HG03378 (cell line): Measurements from ENCODE around the gene IMPDH2.
"Not testable (repeated sequence)": the region's sequence is repeated elsewhere in the genome, so short reads cannot be mapped to it uniquely, and the experiment has no call there.

Experiments
- ATAC-seq: cut with Tn5 transposase; IDR thresholded peaks from one replicate; pipeline ENCODE4 v1.9.1; 2021; ENCODE audit warnings: mild to moderate bottlenecking, moderate library complexity; ENCODE audit not compliant: unreplicated experiment

The IMPDH2 gene

DNA sequence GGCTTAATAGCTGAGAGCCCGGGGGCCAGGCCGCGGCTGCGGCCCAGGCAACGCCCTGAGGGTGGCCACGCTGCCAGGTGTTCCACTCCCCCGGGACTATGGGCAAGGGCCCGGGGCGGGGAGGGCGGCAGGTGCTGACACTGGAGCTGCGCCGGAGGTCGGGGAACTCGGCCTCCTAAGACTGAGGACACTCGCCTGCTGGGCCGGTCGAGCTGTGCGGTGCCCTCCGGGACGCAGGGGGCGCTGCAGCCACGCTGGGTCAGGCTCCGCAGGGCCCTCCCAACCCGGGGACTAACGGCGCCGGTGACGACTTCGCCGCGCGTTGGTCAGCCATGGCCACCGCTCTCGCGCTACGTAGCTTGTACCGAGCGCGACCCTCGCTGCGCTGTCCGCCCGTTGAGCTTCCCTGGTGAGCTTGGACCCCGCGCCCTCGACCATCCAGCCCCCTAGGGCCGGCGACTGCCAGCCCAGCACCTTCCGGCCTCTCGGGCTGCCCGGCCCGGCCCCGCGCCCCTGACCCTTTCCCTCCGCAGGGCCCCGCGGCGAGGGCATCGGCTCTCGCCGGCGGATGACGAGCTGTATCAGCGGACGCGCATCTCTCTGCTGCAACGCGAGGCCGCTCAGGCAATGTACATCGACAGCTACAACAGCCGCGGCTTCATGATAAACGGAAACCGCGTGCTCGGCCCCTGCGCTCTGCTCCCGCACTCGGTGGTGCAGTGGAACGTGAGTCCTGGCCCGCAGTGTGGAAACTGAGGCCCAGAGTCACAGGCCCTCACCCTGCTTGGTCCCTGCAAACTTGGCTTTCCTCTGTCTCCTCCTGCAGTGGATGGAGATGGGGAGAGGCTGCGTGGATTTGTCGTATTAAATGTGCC is 7.1 kb downstream of the IMPDH2 start, which contains the start of gene NDUFAF3:
Gene NDUFAF3, plus strand, starts transcription at position 309 of the 875 bp plus-strand sequence. Its CDS starts 24 bp downstream, at position 333.
- peak; percentile 45 for ATAC-seq

DNA sequence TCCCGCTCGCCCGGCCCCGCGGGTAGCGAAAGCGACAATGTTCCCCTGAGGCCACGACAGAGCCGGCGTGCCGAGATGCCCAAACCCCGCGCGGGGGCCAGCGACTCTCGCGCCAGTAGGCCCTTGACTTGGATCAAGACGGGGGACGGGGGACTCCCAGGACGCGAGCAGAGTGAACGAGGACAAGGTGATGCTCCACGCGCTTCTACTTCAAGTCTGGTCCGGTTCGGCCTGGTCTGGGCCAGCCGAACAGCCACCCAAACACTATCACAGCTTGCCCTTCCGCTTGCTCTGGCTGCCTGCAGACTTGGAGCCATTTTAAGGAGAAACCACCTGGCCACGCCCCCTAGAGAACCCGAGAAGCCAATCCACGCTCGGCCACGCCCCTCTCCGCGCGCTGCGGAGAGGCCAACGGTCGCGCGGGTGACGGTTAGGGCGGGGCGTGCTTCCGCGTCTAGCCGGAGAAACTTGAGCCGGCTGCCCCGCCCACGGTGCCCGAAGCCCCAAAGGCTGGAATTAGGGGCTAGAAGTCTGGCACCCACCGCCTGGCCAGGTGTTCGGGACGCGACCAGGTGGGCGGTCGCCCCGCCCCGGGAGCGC is 7.9 kb downstream of the IMPDH2 start:
- ATAC-seq, result peak; percentile 39

DNA sequence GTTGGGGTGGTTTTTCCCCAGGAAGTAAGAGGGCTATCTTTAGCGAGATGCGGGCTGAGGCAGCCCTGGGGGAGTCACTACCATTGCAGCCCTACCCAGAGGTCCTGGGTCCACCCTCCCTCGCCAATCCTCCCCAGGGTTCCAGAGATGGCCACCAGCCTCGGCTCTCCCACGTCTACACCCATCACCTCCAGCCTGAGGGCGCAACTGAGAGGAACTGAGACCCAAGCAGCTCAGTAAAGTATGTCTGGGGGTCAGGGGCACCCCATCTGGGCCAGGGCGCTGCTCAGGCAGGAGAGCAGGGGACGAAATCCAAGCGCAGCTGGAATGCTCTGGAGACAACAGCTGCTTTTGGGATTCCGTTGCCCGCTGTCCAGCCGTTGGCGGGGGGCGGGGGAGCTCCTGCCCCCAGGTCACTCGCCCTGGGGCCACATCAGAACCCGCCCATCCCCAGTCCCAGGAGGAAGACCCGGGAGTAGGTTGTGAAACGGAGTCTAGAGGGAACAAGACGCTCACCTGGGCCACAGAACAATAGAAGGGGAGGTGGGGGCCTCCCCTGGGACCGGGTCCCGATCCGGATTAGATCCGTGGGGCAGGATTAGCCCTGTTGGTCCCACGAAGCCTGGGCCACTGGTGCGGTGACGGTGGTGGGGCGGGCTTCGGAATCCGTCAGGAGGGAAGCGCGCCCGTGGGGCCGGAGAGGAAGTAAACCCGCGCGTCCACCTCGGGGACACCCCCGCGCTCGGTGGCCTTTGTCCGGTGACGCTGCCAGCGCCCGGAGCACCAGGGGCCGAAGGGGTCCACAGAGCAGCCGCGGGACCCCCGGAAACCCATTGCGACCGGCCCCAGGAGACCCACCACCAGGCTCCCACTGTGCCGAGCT is 8.6 kb downstream of the IMPDH2 start:
- no peak for ATAC-seq

DNA sequence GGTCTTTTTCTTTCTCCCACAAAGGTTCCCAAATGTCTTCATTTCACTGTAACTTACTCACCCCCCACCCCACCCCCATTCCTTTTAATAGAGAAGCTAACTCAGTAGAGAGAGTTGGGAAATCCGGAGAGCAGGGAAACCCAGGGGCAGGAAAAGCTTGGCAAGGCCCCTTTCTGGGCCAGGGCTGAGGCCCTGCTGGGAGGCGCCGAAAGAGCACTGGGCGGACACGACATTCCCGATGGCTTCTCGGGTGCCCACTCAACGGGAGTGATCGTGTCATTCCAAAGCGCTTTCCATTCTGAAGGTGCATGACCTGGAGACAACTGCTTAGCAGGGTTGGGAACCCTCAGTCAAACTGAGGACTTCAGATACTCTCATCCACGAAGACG is 9.3 kb downstream of the IMPDH2 start:
- ATAC-seq, result no peak

DNA sequence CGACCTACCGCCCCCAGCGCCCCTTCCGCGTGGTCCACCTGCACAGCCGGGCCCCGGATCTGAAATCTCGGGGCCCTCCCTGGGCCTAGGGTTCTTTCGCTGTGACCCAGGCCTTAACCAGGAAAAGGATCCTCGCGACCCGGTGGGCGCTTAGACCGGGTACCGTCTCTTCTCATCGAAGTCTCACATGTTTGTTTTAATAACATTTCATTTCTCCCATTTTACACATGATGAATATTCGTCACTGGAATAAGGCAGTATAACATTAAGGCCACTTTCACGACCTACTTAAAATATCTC is 10.5 kb downstream of the IMPDH2 start:
- no peak for ATAC-seq

DNA sequence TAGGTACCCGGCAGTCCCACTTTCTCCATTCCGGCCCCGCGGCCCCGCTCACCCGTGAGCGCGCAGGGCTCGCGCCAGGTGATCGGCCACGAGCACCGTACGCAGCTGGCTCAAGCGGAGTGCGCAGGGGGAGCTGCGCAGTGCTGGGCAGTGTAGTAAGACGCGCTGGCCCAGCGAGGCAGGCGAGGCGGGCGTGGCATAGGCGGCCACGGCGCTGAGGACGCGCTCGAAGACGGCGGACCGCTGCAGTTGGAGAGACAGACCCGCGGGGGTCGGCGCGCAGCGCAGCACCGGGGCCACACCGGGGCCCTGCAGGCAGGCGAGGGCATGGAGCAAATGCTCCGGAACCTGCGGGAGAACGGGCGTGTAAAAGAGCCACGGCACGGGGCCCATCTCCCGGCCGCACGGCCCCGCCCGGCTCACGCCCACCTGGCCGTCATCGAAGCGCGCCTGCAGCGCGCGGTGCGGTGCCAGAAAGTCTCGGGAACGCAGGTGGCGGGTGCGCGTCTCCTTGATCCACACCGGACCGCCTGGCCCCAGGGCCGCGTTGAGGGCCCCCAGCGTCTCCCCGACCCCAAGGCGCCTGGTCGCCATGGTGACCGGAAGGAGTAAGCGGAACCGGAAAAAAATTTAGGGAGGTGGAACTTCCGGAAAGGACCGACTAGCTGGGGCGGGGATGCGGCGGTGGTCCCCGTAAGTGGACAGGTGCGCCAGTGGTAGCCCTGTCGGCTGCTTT is 11.1 kb downstream of the IMPDH2 start, which contains the start of gene DALRD3:
Gene DALRD3, minus strand, starts transcription at position 610 of the 736 bp plus-strand sequence. Its CDS starts 16 bp downstream, at position 594.
- no peak for ATAC-seq

DNA sequence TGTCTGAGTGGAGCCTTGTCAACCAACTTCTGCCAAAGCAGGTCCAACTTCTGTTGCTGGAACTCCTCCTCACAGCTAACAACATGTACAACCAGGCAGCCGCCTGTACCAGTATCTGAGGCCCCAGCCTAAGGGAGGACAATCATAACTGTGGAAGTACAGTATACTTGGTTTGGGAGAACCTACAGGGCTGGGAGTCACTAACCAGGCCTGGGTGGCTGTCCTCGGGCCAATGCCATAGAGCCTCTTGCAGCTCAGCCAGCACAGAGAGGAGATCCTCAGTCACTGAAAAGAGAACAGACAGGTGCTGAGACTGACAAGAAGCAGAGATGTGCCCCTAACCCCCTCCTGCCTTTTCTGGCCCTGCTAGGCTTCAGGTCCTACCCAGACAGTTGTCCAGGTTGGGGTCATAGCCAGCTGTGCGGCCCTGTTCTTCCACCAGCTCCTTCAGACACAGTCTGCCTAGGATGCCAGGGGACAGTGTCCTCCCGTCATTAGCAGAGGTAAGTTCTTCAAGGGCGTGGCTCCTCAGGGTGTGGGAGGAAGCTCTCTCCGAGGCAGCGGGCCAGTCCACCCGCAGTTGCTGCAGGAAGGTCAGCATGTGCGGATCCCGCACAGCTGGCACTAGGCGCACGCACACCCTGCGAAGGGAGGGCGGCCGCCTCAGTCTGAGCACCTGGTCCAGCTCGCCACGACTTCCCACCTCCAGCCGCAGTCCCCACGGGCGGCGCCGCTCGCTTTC is 11.8 kb downstream of the IMPDH2 start:
- ATAC-seq, result no peak

DNA sequence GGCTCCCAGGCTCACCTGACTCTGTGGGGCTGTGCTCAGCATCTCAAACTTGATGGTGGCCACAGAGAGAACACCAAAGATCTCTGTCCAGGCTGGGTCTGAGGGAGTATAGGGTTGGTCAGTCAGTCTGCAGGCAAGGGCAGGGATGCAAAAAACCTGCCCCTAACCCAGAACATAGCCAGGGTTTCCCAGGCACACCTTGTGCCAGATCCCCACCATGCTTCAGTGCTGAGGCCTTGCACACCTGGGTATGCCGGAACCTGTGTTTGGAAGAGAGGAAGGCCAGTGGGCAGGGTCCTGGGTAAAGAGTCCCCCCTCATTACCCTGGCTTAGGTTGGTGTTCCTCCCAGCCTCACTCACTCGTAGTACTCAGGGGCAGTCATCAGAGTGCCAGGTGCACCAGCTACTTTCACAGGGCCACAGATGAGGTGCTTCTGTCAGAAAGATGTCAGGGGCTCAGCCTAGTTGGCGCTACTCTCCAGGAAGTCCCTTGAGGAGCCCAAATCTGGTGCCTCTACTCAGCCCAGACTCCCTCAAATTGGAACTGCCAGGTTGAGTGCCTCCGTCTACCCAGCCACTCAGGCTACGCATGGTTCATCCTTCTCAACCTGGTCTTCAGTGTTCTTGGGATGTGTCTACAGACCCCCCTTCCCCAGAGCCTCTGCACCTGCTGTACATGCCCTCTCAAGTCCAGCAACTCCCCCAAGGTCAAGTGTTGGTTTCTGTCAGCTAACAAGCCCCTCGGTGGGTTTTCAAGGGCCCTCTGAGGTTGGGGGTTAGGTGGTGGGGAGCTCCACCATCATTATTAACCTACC is 12.6 kb downstream of the IMPDH2 start:
- no peak for ATAC-seq

DNA sequence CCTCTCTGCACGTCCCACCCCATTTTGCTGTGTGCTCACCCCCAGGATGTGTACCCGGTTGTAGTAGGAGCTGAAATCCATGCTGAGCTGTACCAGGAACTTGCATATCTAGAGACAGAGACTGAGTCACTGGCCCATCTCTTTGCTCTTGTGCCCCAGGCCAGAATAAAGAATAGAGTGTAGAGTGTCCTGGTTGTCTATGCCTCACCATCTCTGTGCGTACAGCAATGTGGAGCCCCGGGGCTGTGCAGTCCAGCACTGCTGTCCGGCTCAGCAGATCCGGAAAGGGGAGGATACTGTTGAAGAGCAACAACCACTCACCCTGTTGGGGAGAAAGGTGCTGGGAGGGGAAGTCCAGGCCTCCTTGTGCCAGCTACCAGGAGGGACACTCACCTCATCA is 13.4 kb downstream of the IMPDH2 start:
- ATAC-seq, result no peak

DNA sequence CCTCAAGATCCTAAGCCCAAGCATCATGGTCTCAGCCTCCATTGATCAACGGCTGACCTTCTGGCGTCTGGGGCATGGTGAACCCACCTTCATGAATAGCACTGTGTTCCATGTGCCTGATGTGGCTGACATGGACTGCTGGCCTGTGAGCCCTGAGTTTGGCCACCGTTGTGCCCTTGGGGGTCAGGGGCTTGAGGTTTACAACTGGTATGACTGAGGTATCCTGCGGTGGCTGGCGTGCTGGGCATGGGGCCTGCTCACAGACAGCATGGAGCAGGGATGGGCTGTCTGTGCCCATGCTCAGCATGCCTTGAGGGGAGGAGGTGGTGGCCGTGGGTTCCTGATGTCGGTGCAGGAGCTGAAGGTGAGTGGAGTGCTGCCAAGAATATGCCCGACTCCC is 14.1 kb downstream of the IMPDH2 start:
- no peak for ATAC-seq

DNA sequence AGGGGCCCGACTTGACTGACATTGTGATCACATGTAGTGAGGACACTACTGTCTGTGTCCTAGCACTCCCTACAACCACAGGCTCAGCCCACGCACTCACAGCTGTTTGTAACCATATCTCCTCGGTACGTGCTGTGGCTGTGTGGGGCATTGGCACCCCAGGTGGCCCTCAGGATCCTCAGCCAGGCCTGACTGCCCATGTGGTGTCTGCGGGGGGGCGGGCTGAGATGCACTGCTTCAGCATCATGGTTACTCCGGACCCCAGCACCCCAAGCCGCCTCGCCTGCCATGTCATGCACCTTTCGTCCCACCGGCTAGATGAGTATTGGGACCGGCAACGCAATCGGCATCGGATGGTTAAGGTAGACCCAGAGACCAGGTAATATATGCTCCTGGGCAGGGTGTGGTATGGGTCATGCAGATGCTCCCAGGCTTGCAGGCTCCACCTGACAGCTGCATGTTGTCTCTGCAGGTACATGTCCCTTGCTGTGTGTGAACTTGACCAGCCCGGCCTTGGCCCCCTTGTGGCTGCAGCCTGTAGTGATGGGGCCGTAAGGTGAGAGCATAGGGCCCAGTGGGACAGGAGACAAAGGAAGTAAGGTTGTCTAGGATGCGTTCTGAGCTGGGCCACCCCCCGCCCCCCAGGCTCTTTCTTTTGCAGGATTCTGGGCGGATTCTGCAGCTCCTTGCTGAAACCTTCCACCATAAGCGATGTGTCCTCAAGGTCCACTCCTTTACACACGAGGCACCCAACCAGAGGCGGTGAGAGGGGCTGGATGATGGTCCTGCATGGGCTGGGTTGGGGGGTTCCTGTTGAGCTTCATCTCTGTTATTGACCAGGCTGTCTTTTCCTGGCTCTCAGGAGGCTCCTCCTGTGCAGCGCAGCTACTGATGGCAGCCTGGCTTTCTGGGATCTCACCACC is 15.2 kb downstream of the IMPDH2 start:
- no peak for ATAC-seq

DNA sequence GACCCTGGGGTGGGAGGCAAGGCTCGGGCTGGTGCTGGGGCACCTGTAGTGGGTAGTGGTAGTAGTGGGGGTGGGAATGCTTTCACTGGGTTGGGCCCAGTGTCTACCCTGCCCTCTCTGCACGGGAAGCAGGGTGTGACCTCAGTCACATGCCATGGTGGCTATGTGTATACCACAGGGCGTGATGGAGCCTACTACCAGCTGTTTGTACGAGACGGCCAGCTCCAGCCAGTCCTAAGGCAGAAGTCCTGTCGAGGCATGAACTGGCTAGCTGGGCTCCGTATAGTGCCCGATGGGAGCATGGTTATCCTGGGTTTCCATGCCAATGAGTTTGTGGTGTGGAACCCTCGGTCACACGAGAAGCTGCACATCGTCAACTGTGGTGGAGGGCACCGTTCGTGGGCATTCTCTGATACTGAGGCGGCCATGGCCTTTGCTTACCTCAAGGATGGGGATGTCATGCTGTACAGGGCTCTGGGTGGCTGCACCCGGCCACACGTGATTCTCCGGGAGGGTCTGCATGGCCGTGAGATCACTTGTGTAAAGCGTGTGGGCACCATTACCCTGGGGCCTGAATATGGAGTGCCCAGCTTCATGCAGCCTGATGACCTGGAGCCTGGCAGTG is 16.0 kb downstream of the IMPDH2 start:
- ATAC-seq, result no peak

DNA sequence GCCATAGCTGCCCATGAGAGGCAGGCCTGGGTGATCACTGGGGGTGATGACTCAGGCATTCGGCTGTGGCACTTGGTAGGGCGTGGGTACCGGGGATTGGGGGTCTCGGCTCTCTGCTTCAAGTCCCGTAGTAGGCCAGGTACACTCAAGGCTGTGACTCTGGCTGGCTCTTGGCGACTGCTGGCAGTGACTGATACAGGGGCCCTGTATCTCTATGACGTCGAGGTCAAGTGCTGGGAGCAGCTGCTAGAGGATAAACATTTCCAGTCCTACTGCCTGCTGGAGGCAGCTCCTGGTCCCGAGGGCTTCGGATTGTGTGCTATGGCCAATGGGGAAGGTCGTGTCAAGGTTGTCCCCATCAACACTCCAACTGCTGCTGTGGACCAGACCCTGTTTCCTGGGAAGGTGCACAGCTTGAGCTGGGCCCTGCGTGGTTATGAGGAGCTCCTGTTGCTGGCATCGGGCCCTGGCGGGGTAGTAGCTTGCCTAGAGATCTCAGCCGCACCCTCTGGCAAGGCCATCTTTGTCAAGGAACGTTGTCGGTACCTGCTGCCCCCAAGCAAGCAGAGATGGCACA is 16.7 kb downstream of the IMPDH2 start:
- ATAC-seq, result no peak

DNA sequence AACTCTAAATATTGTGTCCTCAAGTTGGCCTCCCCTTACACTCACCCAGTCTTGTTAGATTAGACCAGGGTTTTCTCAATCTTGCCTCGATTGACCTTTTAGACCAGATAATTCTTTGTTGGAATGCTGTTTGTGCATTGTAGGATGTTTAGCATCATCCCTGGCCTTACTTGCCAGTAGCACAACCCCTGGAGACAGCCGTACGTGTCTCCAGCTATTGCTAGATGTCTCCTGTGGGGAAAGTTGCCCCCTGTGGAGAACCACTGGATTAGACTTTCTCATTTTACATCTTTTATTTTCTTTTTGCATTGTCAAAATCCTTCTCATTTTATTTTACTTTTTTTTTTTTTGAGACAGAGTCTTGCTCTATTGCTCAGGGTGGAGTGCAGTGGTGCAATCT is 19.8 kb downstream of the IMPDH2 start:
- ATAC-seq, result no peak

DNA sequence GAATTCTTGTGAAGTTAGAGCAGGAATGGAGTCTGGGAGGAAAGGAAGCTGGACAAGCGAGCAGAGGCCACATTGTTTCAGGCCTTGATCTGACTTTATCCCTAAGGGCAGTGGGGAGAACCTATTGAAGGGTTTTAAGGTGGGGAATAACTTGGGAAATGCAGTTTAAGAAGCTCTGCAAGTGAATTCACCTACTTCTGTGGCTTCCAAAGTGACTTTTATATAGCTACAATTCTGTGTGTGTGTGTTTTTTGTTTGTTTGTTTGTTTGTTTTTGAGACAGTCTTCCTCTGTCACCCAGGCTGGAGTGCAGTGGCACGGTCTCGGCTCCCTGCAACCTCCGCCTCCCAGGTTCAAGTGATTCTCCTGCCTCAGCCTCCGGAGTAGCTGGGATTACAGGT is 20.6 kb downstream of the IMPDH2 start:
- not testable (repeated sequence) for ATAC-seq

DNA sequence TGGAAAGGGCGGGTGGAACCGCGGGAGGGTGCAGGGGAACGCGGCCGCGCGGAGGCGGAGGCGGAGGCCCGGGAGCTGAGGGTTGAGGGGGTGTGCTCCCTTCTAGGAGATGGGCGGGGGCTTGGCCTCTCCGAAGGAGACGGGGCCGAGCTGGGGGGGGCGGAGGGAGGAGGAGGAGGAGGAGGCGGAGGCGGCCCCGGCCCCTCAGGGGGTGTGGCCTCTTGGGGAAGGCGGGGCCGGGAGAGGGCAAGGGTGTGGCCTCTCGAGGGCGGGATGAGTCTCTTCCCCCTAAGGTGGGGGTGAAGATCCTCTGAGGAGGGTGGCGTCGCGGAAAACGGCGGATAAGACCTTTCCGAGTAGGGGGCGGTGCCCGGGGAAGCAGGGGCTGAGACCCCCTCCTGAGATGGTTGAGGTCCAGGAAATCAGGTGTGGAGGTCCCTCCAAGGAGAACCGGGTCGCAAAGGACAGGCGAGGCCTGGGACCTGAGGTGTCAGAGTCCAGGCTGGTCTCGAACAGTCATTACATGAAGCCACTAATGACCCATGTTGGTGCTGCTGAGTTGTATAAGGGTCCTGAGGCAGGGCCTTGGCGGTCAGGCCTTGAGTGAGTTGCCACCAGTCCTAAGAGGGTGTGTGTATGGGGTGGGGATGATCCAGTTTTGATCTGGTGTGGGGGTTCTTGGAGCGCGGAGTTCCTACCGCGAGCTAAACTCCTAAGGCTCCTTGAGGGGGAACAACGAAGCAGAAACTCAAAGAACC is 21.2 kb downstream of the IMPDH2 start:
- peak; percentile 22 for ATAC-seq
